D721Med (cell line): Measurements from ENCODE around the gene AICDA.
"Not testable (repeated sequence)": the region's sequence is repeated elsewhere in the genome, so short reads cannot be mapped to it uniquely, and the experiment has no call there.

Experiments
- DNase-seq: peaks from one replicate; pipeline ENCODE4 v3.0.0; 2011; ENCODE audit warnings: low spot score; ENCODE audit not compliant: insufficient read length
- FAIRE-seq: peaks from 2 replicates; lab custom pipeline; 2011; peaks lifted over from hg19 to GRCh38; lab: Jason Lieb, UNC
- CTCF ChIP-seq: IDR thresholded peaks from 2 replicates; pipeline ENCODE4 v1.5.1; 2012; ENCODE audit warnings: mild to moderate bottlenecking, control low read depth; ENCODE audit not compliant: insufficient read depth; ENCODE audit errors: missing control alignments

AICDA gene

GRCh38 chr12:8630131-8630530 is 17.5 kb upstream of the AICDA start:
- FAIRE-seq (no peak), DNase-seq (no peak)
- no peak for TF ChIP-seq CTCF

- no peak for TF ChIP-seq CTCF
- DNase-seq, result no peak
- no peak for FAIRE-seq
Observed at GRCh38 chr12:8629486-8630033, 16.9 kb upstream of the AICDA start.

GRCh38 chr12:8628731-8629130 is 16.1 kb upstream of the AICDA start:
- TF ChIP-seq CTCF, result no peak
- FAIRE-seq, result no peak
- no peak for DNase-seq

GRCh38 chr12:8624750-8625149 is 12.1 kb upstream of the AICDA start:
- not testable (repeated sequence) for DNase-seq, FAIRE-seq

GRCh38 chr12:8622646-8623045 is 10.0 kb upstream of the AICDA start:
- FAIRE-seq (no peak), DNase-seq (no peak)
- TF ChIP-seq CTCF, result no peak

- TF ChIP-seq CTCF, result no peak
- DNase-seq (no peak), FAIRE-seq (no peak)
Observed at GRCh38 chr12:8615206-8615605, 2.5 kb upstream of the AICDA start.

GRCh38 chr12:8613881-8614280 is 1.2 kb upstream of the AICDA start:
- not testable (repeated sequence) for DNase-seq, FAIRE-seq

GRCh38 chr12:8609061-8609570 is 3.5 kb downstream of the AICDA start:
- peak; percentile 63 for TF ChIP-seq CTCF
- DNase-seq (no peak), FAIRE-seq (no peak)
